Chondrocyte (in vitro differentiated cells): ENCODE measurements around the gene NRF1. TPM values are rescaled to one million over a fixed set of nuclear protein-coding genes. Genes with fewer than 3 reads are reported as not detected.

Source experiments
- DNase-seq: peaks from one replicate; pipeline ENCODE4 v3.0.0; 2021; ENCODE audit warnings: mixed read lengths, low spot score
- H3K27ac Mint-ChIP-seq: one replicate; pipeline ENCODE4 v1.8.0; 2021; ENCODE audit warnings: mild to moderate bottlenecking, moderate library complexity, mixed read lengths; ENCODE audit not compliant: unreplicated experiment
- H3K27me3 Mint-ChIP-seq: 2 replicates; pipeline ENCODE4 v1.8.0; 2021; ENCODE audit warnings: low read depth, mixed read lengths
- H3K36me3 Mint-ChIP-seq: 2 replicates; pipeline ENCODE4 v1.8.0; 2021; ENCODE audit warnings: low read depth, mixed read lengths
- H3K4me1 Mint-ChIP-seq: 2 replicates; pipeline ENCODE4 v1.8.0; 2021; ENCODE audit warnings: low read depth, mild to moderate bottlenecking, mixed read lengths
- H3K4me3 Mint-ChIP-seq: one replicate; pipeline ENCODE4 v1.8.0; 2021; ENCODE audit warnings: mild to moderate bottlenecking, moderate library complexity, mixed read lengths; ENCODE audit not compliant: unreplicated experiment
- H3K9me3 Mint-ChIP-seq: 2 replicates; pipeline ENCODE4 v1.8.0; 2021; ENCODE audit warnings: low read depth, mixed read lengths
- CTCF ChIP-seq: fragments of 200-600 bp; sonication (generic); IDR thresholded peaks from 2 replicates; pipeline ENCODE4 v1.5.0; 2021; ENCODE audit warnings: antibody characterized with exemption, mild to moderate bottlenecking, moderate library complexity
- total RNA-seq: library from RNA; stranded (reverse); gene quantifications from 3 replicates; pipeline ENCODE4 v1.2.1, GENCODE V29; 2021

Gene NRF1
- total RNA-seq, 1 donor from 2014 or later, result 13.3 TPM

GRCh38 chr7:129675521-129675920 lies 64.0 kb downstream of the NRF1 start:
- DNase-seq, result no peak
- H3K4me1 Mint-ChIP-seq, result peaks cover 4% of the 10 kb centered on the region
- no peak overlapping the region for H3K4me3 Mint-ChIP-seq
- TF ChIP-seq CTCF, result no peak
- peaks cover 25% of the 10 kb centered on the region for H3K36me3 Mint-ChIP-seq
- H3K27ac Mint-ChIP-seq, result no peak overlapping the region
- H3K9me3 Mint-ChIP-seq, result peaks cover 20% of the 10 kb centered on the region
- H3K27me3 Mint-ChIP-seq, result no peaks in the 10 kb centered on the region

GRCh38 chr7:129676017-129676897 lies 64.7 kb downstream of the NRF1 start:
- Mint-ChIP-seq H3K27me3 (no peaks in the 10 kb centered on the region), H3K36me3 (peaks cover 25% of the 10 kb centered on the region), H3K4me1 (peaks cover 4% of the 10 kb centered on the region), H3K4me3 (no peak overlapping the region), H3K27ac (no peak overlapping the region), H3K9me3 (peaks cover 20% of the 10 kb centered on the region)
- no peak for TF ChIP-seq CTCF
- no peak for DNase-seq

GRCh38 chr7:129677796-129678195 lies 66.3 kb downstream of the NRF1 start:
- H3K4me1 Mint-ChIP-seq, result peaks cover 4% of the 10 kb centered on the region
- peaks cover 25% of the 10 kb centered on the region for H3K36me3 Mint-ChIP-seq
- H3K27me3 Mint-ChIP-seq, result no peaks in the 10 kb centered on the region
- DNase-seq, result no peak
- TF ChIP-seq CTCF, result no peak
- no peak overlapping the region for H3K4me3 Mint-ChIP-seq
- peaks cover 20% of the 10 kb centered on the region for H3K9me3 Mint-ChIP-seq
- no peak overlapping the region for H3K27ac Mint-ChIP-seq

GRCh38 chr7:129678606-129679005 lies 67.1 kb downstream of the NRF1 start:
- no peaks in the 10 kb centered on the region for H3K27me3 Mint-ChIP-seq
- no peak overlapping the region for H3K4me3 Mint-ChIP-seq
- TF ChIP-seq CTCF, result no peak
- H3K36me3 Mint-ChIP-seq, result peaks cover 25% of the 10 kb centered on the region
- no peak overlapping the region for H3K27ac Mint-ChIP-seq
- peaks cover 4% of the 10 kb centered on the region for H3K4me1 Mint-ChIP-seq
- DNase-seq, result no peak
- peaks cover 20% of the 10 kb centered on the region for H3K9me3 Mint-ChIP-seq

GRCh38 chr7:129680400-129680799 lies 68.9 kb downstream of the NRF1 start:
- no peak overlapping the region for H3K27ac Mint-ChIP-seq
- TF ChIP-seq CTCF, result no peak
- H3K36me3 Mint-ChIP-seq, result peaks cover 20% of the 10 kb centered on the region
- H3K9me3 Mint-ChIP-seq, result peaks cover 12% of the 10 kb centered on the region
- H3K27me3 Mint-ChIP-seq, result no peaks in the 10 kb centered on the region
- H3K4me1 Mint-ChIP-seq, result peaks cover 4% of the 10 kb centered on the region
- DNase-seq, result no peak
- no peak overlapping the region for H3K4me3 Mint-ChIP-seq
